IPS-20b (cell line): Measurements from ENCODE around the gene PDE1C.

ENCODE experiments used
- H3K27ac ChIP-seq: one replicate; pipeline ENCODE4 v1.5.1; 2013; ENCODE audit warnings: low read length
- H3K27me3 ChIP-seq: 2 replicates; pipeline ENCODE4 v1.6.1; 2013; ENCODE audit warnings: mild to moderate bottlenecking, low read length, inconsistent platforms; ENCODE audit not compliant: insufficient read depth
- H3K36me3 ChIP-seq: 2 replicates; pipeline ENCODE4 v1.6.1; 2013; ENCODE audit warnings: low read depth, mild to moderate bottlenecking, inconsistent platforms, low read length, moderate library complexity; ENCODE audit not compliant: insufficient read depth
- H3K4me1 ChIP-seq: 2 replicates; pipeline ENCODE4 v1.6.1; 2013; ENCODE audit warnings: mild to moderate bottlenecking, control low read depth, inconsistent platforms, low read length, moderate library complexity; ENCODE audit not compliant: insufficient read depth
- H3K4me3 ChIP-seq: 2 replicates; pipeline ENCODE4 v1.5.1; 2013; ENCODE audit warnings: mild to moderate bottlenecking, low read length, inconsistent platforms
- H3K9ac ChIP-seq: 2 replicates; pipeline ENCODE4 v1.6.1; 2013; ENCODE audit warnings: low read depth, mild to moderate bottlenecking, inconsistent platforms, low read length, moderate library complexity
- H3K9me3 ChIP-seq: 2 replicates; pipeline ENCODE4 v1.6.1; 2013; ENCODE audit warnings: mild to moderate bottlenecking, low read depth, low read length, inconsistent platforms; ENCODE audit not compliant: insufficient read depth

PDE1C gene

GRCh38 chr7:32059289-32060011 lies 10.8 kb downstream of the PDE1C start:
- H3K9me3 ChIP-seq, result no peaks in the 10 kb centered on the region
- H3K36me3 ChIP-seq, result no peaks in the 10 kb centered on the region
- H3K9ac ChIP-seq, result no peak overlapping the region
- H3K27ac ChIP-seq, result no peak overlapping the region
- no peaks in the 10 kb centered on the region for H3K27me3 ChIP-seq
- H3K4me1 ChIP-seq, result peaks cover 14% of the 10 kb centered on the region
- no peak overlapping the region for H3K4me3 ChIP-seq

DNA sequence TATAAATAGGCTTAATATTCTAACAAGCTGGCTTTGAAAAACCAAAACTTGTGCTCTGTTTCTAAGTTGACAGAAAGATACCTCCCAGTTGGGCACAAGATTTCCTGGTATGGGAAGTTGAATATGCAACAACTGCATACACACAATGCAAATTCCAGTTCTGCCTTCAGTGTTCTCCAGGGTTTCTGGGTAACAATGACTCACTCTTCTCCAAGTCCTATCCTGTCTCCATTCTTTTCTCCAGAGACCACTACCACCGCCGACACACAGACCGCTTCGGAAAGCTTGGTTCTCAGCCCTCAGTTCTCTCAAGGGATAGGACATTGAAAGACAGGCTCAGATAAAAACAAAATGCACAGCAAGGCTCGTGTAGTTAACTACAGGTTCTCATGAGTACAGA lies 12.2 kb downstream of the PDE1C start:
- peaks cover 14% of the 10 kb centered on the region for H3K4me1 ChIP-seq
- H3K36me3 ChIP-seq, result no peaks in the 10 kb centered on the region
- H3K27ac ChIP-seq, result no peak overlapping the region
- H3K9me3 ChIP-seq, result no peaks in the 10 kb centered on the region
- no peaks in the 10 kb centered on the region for H3K27me3 ChIP-seq
- H3K9ac ChIP-seq, result no peak overlapping the region
- no peak overlapping the region for H3K4me3 ChIP-seq

DNA sequence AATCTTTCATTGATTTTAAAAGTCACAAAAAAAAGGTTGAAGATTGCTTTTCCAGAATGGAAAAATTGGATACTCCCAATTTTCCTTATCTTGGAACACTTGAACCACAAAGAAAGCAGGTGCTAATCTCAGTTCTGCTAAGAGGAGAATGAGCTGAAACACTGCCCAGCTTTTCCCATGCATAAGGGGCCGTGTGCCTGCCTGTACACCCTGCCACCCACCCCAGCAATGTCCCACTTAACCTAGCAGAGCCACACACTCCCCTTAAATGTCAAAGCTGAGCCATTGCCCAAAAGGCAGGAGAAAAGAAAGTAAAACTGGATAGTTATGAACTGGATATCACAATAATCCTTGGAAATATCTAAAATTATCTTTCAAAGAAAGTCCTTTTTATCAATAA lies 13.4 kb downstream of the PDE1C start:
- Histone ChIP-seq H3K36me3 (no peaks in the 10 kb centered on the region), H3K27ac (no peak overlapping the region), H3K9ac (no peak overlapping the region), H3K9me3 (no peaks in the 10 kb centered on the region), H3K4me1 (peaks cover 14% of the 10 kb centered on the region), H3K4me3 (no peak overlapping the region), H3K27me3 (no peaks in the 10 kb centered on the region)

GRCh38 chr7:32053204-32053603 lies 17.0 kb downstream of the PDE1C start:
- H3K9me3 ChIP-seq, result no peaks in the 10 kb centered on the region
- no peak overlapping the region for H3K4me3 ChIP-seq
- no peaks in the 10 kb centered on the region for H3K4me1 ChIP-seq
- H3K36me3 ChIP-seq, result no peaks in the 10 kb centered on the region
- no peak overlapping the region for H3K9ac ChIP-seq
- H3K27ac ChIP-seq, result no peak overlapping the region
- no peaks in the 10 kb centered on the region for H3K27me3 ChIP-seq

DNA sequence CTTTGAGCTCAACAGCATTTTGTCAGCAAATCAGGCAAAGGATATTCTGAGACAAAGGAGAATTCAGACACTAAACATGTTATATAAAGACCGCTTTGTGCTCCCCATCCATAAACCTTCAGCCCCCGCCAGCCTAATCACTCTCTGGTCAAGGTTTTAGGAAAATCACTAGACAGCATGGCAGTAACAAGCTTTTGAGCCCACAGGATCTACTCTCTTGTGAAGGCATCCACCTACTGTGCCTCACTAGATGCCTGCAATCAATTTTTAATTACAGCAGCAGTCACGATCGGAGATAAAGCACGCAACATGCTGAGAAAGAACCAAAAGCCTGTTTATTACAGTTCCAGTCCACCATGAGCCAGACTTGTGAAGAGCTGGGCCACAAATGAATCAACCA lies 19.1 kb downstream of the PDE1C start:
- H3K9me3 ChIP-seq, result no peaks in the 10 kb centered on the region
- no peaks in the 10 kb centered on the region for H3K36me3 ChIP-seq
- H3K4me1 ChIP-seq, result no peaks in the 10 kb centered on the region

DNA sequence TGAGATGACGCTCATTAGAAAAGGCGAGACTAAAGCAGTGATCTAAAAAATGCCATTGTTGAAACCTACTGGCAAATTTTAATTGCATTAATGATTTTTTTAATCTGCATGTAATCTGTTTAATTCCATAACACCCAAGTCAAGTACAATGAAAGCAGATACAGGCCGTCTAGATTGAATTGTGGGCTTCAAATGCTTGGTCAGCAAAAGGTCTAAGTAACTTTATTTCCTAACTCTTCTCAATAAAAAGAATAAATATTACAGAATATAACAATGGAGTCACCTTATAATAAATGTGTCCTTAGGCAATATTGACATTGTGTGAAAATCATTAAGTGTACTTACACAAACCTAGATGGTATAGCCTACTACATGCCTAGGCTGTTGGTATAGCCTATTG lies 20.6 kb downstream of the PDE1C start:
- Histone ChIP-seq H3K9me3 (no peaks in the 10 kb centered on the region), H3K36me3 (no peaks in the 10 kb centered on the region), H3K4me3 (no peak overlapping the region), H3K4me1 (peaks cover 6% of the 10 kb centered on the region; the same call in 1 of the 2 replicates), H3K27ac (no peak overlapping the region), H3K9ac (no peak overlapping the region), H3K27me3 (no peaks in the 10 kb centered on the region)

More for the DNA sequence above, 19.1 kb downstream of the PDE1C start:
- Histone ChIP-seq H3K27me3 (no peaks in the 10 kb centered on the region), H3K4me3 (no peak overlapping the region), H3K9ac (no peak overlapping the region), H3K27ac (no peak overlapping the region)

GRCh38 chr7:32048970-32049491 lies 21.2 kb downstream of the PDE1C start:
- Histone ChIP-seq H3K9ac (no peak overlapping the region), H3K4me1 (peaks cover 6% of the 10 kb centered on the region; the same call in 1 of the 2 replicates), H3K27ac (no peak overlapping the region), H3K27me3 (no peaks in the 10 kb centered on the region), H3K4me3 (no peak overlapping the region), H3K36me3 (no peaks in the 10 kb centered on the region), H3K9me3 (no peaks in the 10 kb centered on the region)

DNA sequence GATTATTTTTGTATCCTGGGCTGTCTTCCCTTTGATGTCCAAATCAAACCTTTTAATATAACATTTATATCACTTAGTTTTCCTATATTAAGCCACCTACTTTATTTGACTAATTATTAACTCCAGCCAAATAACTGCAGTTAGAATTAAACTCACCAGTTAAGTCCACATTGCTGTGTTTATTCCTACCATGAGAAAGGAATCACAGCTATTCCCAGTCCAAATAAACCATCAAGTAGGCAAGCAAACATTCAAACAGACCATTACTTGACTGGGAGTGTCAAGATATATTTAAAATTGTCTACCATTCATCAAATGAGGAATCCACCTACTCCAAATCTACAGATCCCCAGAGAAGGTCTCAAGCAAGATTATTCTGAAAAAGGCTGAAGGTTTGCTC lies 22.4 kb downstream of the PDE1C start:
- no peaks in the 10 kb centered on the region for H3K36me3 ChIP-seq
- H3K9ac ChIP-seq, result no peak overlapping the region
- peaks cover 6% of the 10 kb centered on the region; the same call in 1 of the 2 replicates for H3K4me1 ChIP-seq
- H3K27me3 ChIP-seq, result no peaks in the 10 kb centered on the region
- H3K4me3 ChIP-seq, result no peak overlapping the region
- no peaks in the 10 kb centered on the region for H3K9me3 ChIP-seq
- no peak overlapping the region for H3K27ac ChIP-seq

DNA sequence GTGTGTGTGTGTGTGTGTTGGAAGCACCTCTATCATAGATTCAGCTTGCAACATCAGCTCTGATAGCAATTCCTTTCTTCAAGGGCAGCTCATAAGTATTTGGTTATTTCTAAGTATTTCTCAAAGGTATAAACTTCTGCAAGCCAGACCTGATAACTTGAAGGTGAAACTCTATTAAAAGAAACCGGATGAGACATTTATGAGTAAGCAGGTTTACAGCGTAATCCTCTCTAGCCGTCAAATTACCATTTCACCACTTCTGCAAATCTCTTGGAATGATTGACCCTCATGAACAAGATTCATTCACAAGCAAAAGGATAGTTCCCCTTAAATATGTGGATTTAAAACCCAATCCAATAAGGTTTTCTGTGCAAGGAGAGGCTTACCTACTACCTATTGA lies 23.1 kb downstream of the PDE1C start:
- no peaks in the 10 kb centered on the region for H3K27me3 ChIP-seq
- no peaks in the 10 kb centered on the region for H3K9me3 ChIP-seq
- H3K4me3 ChIP-seq, result no peak overlapping the region
- no peak overlapping the region for H3K9ac ChIP-seq
- H3K27ac ChIP-seq, result no peak overlapping the region
- no peaks in the 10 kb centered on the region for H3K36me3 ChIP-seq
- H3K4me1 ChIP-seq, result peaks cover 6% of the 10 kb centered on the region; the same call in 1 of the 2 replicates

GRCh38 chr7:32045228-32045627 lies 25.0 kb downstream of the PDE1C start:
- Histone ChIP-seq H3K27ac (no peak overlapping the region), H3K9ac (no peak overlapping the region), H3K9me3 (no peaks in the 10 kb centered on the region), H3K4me3 (no peak overlapping the region), H3K4me1 (peaks cover 6% of the 10 kb centered on the region; the same call in 1 of the 2 replicates), H3K27me3 (no peaks in the 10 kb centered on the region), H3K36me3 (no peaks in the 10 kb centered on the region)

DNA sequence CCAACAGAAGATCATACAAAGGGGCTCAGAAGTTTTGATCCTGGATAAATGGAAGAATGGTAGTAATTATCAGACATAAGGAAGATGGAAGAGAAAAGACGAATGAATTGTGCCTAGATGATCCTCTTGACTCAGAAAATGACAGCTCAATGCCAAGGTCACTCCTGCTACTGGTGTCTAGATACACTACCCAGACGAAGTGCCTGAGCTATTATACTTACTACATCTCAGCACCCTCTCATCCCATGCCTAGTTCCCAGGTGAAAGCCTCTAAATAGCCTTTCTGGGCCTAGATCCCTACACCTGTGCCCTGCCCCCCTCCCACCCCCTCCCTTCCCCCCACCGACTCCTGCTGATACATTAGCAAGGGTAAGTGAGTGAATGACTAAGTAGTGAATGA lies 25.5 kb downstream of the PDE1C start:
- no peak overlapping the region for H3K27ac ChIP-seq
- H3K27me3 ChIP-seq, result no peaks in the 10 kb centered on the region
- peaks cover 6% of the 10 kb centered on the region; the same call in 1 of the 2 replicates for H3K4me1 ChIP-seq
- no peaks in the 10 kb centered on the region for H3K9me3 ChIP-seq
- no peaks in the 10 kb centered on the region for H3K36me3 ChIP-seq
- H3K9ac ChIP-seq, result no peak overlapping the region
- no peak overlapping the region for H3K4me3 ChIP-seq

- H3K36me3 ChIP-seq, result no peaks in the 10 kb centered on the region
- no peaks in the 10 kb centered on the region for H3K9me3 ChIP-seq
- no peaks in the 10 kb centered on the region for H3K27me3 ChIP-seq
- no peak overlapping the region for H3K4me3 ChIP-seq
- H3K4me1 ChIP-seq, result peaks cover 6% of the 10 kb centered on the region; the same call in 1 of the 2 replicates
- no peak overlapping the region for H3K27ac ChIP-seq
- no peak overlapping the region for H3K9ac ChIP-seq
Measured at GRCh38 chr7:32043688-32044087, 26.5 kb downstream of the PDE1C start.
